Mesenchymal stem cell (in vitro differentiated cells and primary cell): ENCODE data around the gene RHOBTB1.
A peak's percentile ranks its signal among the peaks of the same experiment; 100 is the strongest.
"Not testable (repeated sequence)": the region's sequence is repeated elsewhere in the genome, so short reads cannot be mapped to it uniquely, and the experiment has no call there.

Experiments used
- DNase-seq: peaks from one replicate; pipeline ENCODE4 v3.0.0-alpha.2; 2013
- H2AFZ ChIP-seq: one replicate; pipeline ENCODE4 v1.6.1; 2013; ENCODE audit warnings: low read depth, mild to moderate bottlenecking, control low read depth, inconsistent platforms, low read length, moderate library complexity
- H2AK5ac ChIP-seq: 2 replicates; pipeline ENCODE4 v1.6.1; 2013; ENCODE audit warnings: low read length, moderate library complexity, mild to moderate bottlenecking, inconsistent platforms; ENCODE audit not compliant: severe bottlenecking
- H2BK120ac ChIP-seq: one replicate; pipeline ENCODE4 v1.6.1; 2013; ENCODE audit warnings: low read depth, mild to moderate bottlenecking, inconsistent platforms, low read length, moderate library complexity
- H2BK12ac ChIP-seq, 2 experiments: one replicate each; pipeline ENCODE4 v1.6.1; 2013; ENCODE audit warnings: inconsistent platforms in 2 of 2, low read length in 2 of 2, mild to moderate bottlenecking in 2 of 2, moderate library complexity in 2 of 2, control low read depth in 1 of 2
- H2BK15ac ChIP-seq: one replicate; pipeline ENCODE4 v1.6.1; 2013; ENCODE audit warnings: mild to moderate bottlenecking, low read depth, inconsistent platforms; ENCODE audit not compliant: poor library complexity, severe bottlenecking
- H2BK5ac ChIP-seq: 2 replicates; pipeline ENCODE4 v1.6.1; 2013; ENCODE audit warnings: low read depth, mild to moderate bottlenecking, low read length, control low read depth, inconsistent platforms; ENCODE audit not compliant: poor library complexity, severe bottlenecking
- H3K14ac ChIP-seq, 2 experiments: one replicate each; pipeline ENCODE4 v1.6.1; 2013; ENCODE audit warnings: inconsistent platforms in 2 of 2, low read length in 2 of 2, control low read depth in 1 of 2, mild to moderate bottlenecking in 1 of 2, moderate library complexity in 1 of 2
- H3K18ac ChIP-seq, 2 experiments: one replicate each; pipeline ENCODE4 v1.6.1; 2013; ENCODE audit warnings: inconsistent platforms in 2 of 2, low read length in 2 of 2, control low read depth in 1 of 2, low read depth in 1 of 2, mild to moderate bottlenecking in 1 of 2
- H3K23ac ChIP-seq, 2 experiments: one replicate each; pipeline ENCODE4 v1.6.1; 2013; ENCODE audit warnings: inconsistent platforms in 2 of 2, low read length in 2 of 2, mild to moderate bottlenecking in 2 of 2, moderate library complexity in 2 of 2, control low read depth in 1 of 2
- H3K27ac ChIP-seq: 2 replicates; pipeline ENCODE4 v1.5.1; 2013; ENCODE audit warnings: mild to moderate bottlenecking, moderate library complexity, low read length, control low read depth, inconsistent platforms; ENCODE audit not compliant: poor library complexity, severe bottlenecking
- H3K27me3 ChIP-seq, 2 experiments: 2 replicates each; pipeline versions ENCODE4 v1.6.1 to v1.7.0; 2013; ENCODE audit warnings: low read length in 2 of 2, mild to moderate bottlenecking in 2 of 2, moderate library complexity in 2 of 2, control low read depth in 1 of 2, inconsistent platforms in 1 of 2; ENCODE audit not compliant: control insufficient read depth in 1 of 2, insufficient read depth in 1 of 2
- H3K36me3 ChIP-seq, 2 experiments: 2 replicates each; pipeline versions ENCODE4 v1.6.1 to v1.7.0; 2013; ENCODE audit warnings: low read length in 2 of 2, control low read depth in 1 of 2, inconsistent platforms in 1 of 2, low read depth in 1 of 2, mild to moderate bottlenecking in 1 of 2; ENCODE audit not compliant: insufficient read depth in 2 of 2, control insufficient read depth in 1 of 2
- H3K4ac ChIP-seq, 2 experiments: one replicate each; pipeline ENCODE4 v1.6.1; 2013; ENCODE audit warnings: inconsistent platforms in 2 of 2, low read length in 2 of 2, mild to moderate bottlenecking in 2 of 2, moderate library complexity in 2 of 2, control low read depth in 1 of 2, low read depth in 1 of 2
- H3K4me1 ChIP-seq: 2 replicates; pipeline ENCODE4 v1.6.1; 2013; ENCODE audit warnings: low read depth, low read length, control low read depth; ENCODE audit not compliant: control insufficient read depth, insufficient read depth
- H3K4me2 ChIP-seq: 2 replicates; pipeline ENCODE4 v1.6.1; 2013; ENCODE audit warnings: low read length, mild to moderate bottlenecking, inconsistent platforms; ENCODE audit not compliant: poor library complexity, severe bottlenecking
- H3K4me3 ChIP-seq, 2 experiments: 2 replicates each; pipeline versions ENCODE4 v1.5.1 to v1.7.0; 2013; ENCODE audit warnings: low read length in 2 of 2, mild to moderate bottlenecking in 2 of 2, control low read depth in 1 of 2, low read depth in 1 of 2; ENCODE audit not compliant: insufficient read depth in 1 of 2
- H3K79me1 ChIP-seq: replicated peaks from 2 replicates; pipeline ENCODE4 v1.6.1; 2013; ENCODE audit warnings: mild to moderate bottlenecking, control low read depth, low read length, inconsistent platforms; ENCODE audit not compliant: poor library complexity, severe bottlenecking
- H3K9ac ChIP-seq: 2 replicates; pipeline ENCODE4 v1.7.0; 2013; ENCODE audit warnings: mild to moderate bottlenecking, low read length, moderate library complexity
- H3K9me3 ChIP-seq: 2 replicates; pipeline ENCODE4 v1.7.0; 2013; ENCODE audit warnings: mild to moderate bottlenecking, low read length; ENCODE audit not compliant: control insufficient read depth
- H4K8ac ChIP-seq: one replicate; pipeline ENCODE4 v1.6.1; 2013; ENCODE audit warnings: inconsistent platforms, mild to moderate bottlenecking, low read length, moderate library complexity
- H4K91ac ChIP-seq: one replicate; pipeline ENCODE4 v1.6.1; 2013; ENCODE audit warnings: mild to moderate bottlenecking, low read length, inconsistent platforms
- WGBS: methylation state at CpG from one replicate; pipeline ENCODE4 v1.1.7; 2013; ENCODE audit warnings: mixed read lengths; 5-methylcytosine and 5-hydroxymethylcytosine counted together

Gene RHOBTB1

DNA sequence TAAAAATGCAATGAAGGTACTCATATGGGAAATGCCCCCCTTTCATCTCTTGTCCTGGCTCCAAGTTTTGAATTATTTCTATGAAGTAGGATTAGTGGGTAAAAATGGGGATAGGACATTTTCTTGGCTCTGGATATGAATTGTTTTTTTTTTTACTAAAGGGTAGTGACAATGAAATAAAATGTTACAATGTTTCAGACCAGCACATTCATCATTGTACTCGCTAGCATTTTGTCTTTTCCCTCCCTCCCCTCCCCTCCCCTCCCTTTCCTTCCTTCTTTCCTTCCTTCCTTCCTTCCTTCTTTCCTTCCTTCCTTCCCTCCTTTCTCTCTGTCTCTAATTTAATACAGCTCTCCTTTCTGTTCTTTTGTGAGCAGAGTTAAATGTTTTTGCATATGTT is 101.3 kb downstream of the RHOBTB1 start:
- H3K4me2 ChIP-seq, result no peak overlapping the region

GRCh38 chr10:60841227-60841626 is 102.8 kb downstream of the RHOBTB1 start:
- WGBS, result 100% methylated on average over 3 of the region's 10 CpGs
- H3K9me3 ChIP-seq, H3K27me3 ChIP-seq, H4K8ac ChIP-seq, H3K18ac ChIP-seq, H3K36me3 ChIP-seq, H2BK120ac ChIP-seq, H3K23ac ChIP-seq, H2BK15ac ChIP-seq, H2AFZ ChIP-seq, H2BK5ac ChIP-seq, H3K79me1 ChIP-seq, H3K14ac ChIP-seq, H2AK5ac ChIP-seq, H4K91ac ChIP-seq, H3K4me2 ChIP-seq, H3K27ac ChIP-seq, H3K4me3 ChIP-seq, H3K9ac ChIP-seq, H3K4ac ChIP-seq, DNase-seq, H3K4me1 ChIP-seq, H2BK12ac ChIP-seq: not testable (repeated sequence)

More for the DNA sequence above, 101.3 kb downstream of the RHOBTB1 start:
- H3K27ac ChIP-seq, result no peak overlapping the region
- no peak overlapping the region for H2BK5ac ChIP-seq
- no peak overlapping the region for H2BK120ac ChIP-seq
- H3K18ac ChIP-seq, result no peak overlapping the region
- no peak overlapping the region for H3K9ac ChIP-seq
- no peak overlapping the region for H3K14ac ChIP-seq
- H2BK15ac ChIP-seq, result no peak overlapping the region
- no peaks in the 10 kb centered on the region for H3K36me3 ChIP-seq
- no peaks in the 10 kb centered on the region for H3K27me3 ChIP-seq
- no peak overlapping the region for H2AK5ac ChIP-seq
- no peak overlapping the region for H4K91ac ChIP-seq
- H2AFZ ChIP-seq, result no peak overlapping the region
- H4K8ac ChIP-seq, result no peak overlapping the region
- no peak overlapping the region for H3K4ac ChIP-seq
- H3K9me3 ChIP-seq, result peaks cover 4% of the 10 kb centered on the region
- H2BK12ac ChIP-seq, result no peak overlapping the region
- no peak overlapping the region for H3K23ac ChIP-seq
- H3K4me1 ChIP-seq, result peaks cover 2% of the 10 kb centered on the region
- no peaks in the 10 kb centered on the region for H3K79me1 ChIP-seq
- 94% methylated on average over 1 of the region's 1 CpG for WGBS
- H3K4me3 ChIP-seq, result no peak overlapping the region
- no peak for DNase-seq

DNA sequence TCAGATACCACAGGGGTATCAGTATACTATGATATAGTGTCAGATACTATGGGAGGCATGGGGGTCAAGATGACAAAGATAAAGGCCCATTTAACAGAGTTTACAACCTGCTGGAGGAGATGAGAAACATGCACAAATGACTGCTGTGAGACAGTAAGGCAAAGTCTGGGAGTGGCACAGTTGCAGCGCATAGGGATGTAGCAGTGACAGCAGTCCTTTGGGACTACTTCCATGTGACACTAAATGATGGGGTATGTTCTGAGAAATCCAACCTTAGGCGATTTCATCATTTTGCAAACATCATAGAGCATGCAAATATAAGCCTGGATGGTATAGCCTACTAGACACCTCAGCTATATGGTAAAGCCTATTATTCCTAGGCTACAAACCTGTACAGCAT is 108.9 kb downstream of the RHOBTB1 start:
- DNase-seq, result no peak
- Histone ChIP-seq H3K23ac (no peak overlapping the region), H4K8ac (peak overlapping the region; percentile 49), H3K36me3 (no peaks in the 10 kb centered on the region), H3K4me1 (peaks cover 2% of the 10 kb centered on the region), H2BK120ac (no peak overlapping the region), H3K14ac (no peak overlapping the region), H3K4me2 (no peak overlapping the region), H3K18ac (no peak overlapping the region), H3K79me1 (no peaks in the 10 kb centered on the region), H3K27me3 (no peaks in the 10 kb centered on the region), H2BK15ac (no peak overlapping the region), H3K4ac (no peak overlapping the region), H2BK5ac (no peak overlapping the region), H2BK12ac (no peak overlapping the region), H4K91ac (peak overlapping the region; percentile 18), H3K9me3 (no peaks in the 10 kb centered on the region), H3K9ac (no peak overlapping the region), H3K27ac (no peak overlapping the region), H2AFZ (no peak overlapping the region), H2AK5ac (no peak overlapping the region), H3K4me3 (no peak overlapping the region)
- WGBS, result 97% methylated on average over 2 of the region's 2 CpGs

GRCh38 chr10:60834401-60834800 is 109.6 kb downstream of the RHOBTB1 start:
- no peak overlapping the region for H4K8ac ChIP-seq
- no peak overlapping the region for H2BK120ac ChIP-seq
- no peak overlapping the region for H2BK15ac ChIP-seq
- H3K4me1 ChIP-seq, result peaks cover 2% of the 10 kb centered on the region
- no peak overlapping the region for H3K4me2 ChIP-seq
- no peaks in the 10 kb centered on the region for H3K9me3 ChIP-seq
- H2BK12ac ChIP-seq, result no peak overlapping the region
- no peak overlapping the region for H3K18ac ChIP-seq
- no peak overlapping the region for H2BK5ac ChIP-seq
- no peak overlapping the region for H3K9ac ChIP-seq
- H3K79me1 ChIP-seq, result no peaks in the 10 kb centered on the region
- DNase-seq, result no peak
- H3K27me3 ChIP-seq, result no peaks in the 10 kb centered on the region
- H3K36me3 ChIP-seq, result no peaks in the 10 kb centered on the region
- no peak overlapping the region for H2AK5ac ChIP-seq
- no peak overlapping the region for H3K23ac ChIP-seq
- no peak overlapping the region for H3K14ac ChIP-seq
- no peak overlapping the region for H2AFZ ChIP-seq
- H3K4ac ChIP-seq, result no peak overlapping the region
- no peak overlapping the region for H3K27ac ChIP-seq
- H4K91ac ChIP-seq, result no peak overlapping the region
- H3K4me3 ChIP-seq, result no peak overlapping the region
